Subcutaneous abdominal adipose tissue (tissue), 5 donors: Measurements from ENCODE around the gene USP19.

Experiments
- H3K27ac ChIP-seq: one replicate; pipeline ENCODE4 v1.7.0; 2013; ENCODE audit warnings: low read depth, mild to moderate bottlenecking, inconsistent platforms, low read length, moderate library complexity
- H3K27me3 ChIP-seq, 5 donors: one replicate each; pipeline ENCODE4 v1.7.0; 2013; ENCODE audit warnings: low read length in 5 of 5, inconsistent platforms in 1 of 5; ENCODE audit not compliant: control insufficient read depth in 5 of 5, insufficient read depth in 4 of 5
- H3K36me3 ChIP-seq, 5 donors: one replicate each; pipeline ENCODE4 v1.7.0; 2013; ENCODE audit warnings: low read length in 5 of 5; ENCODE audit not compliant: control insufficient read depth in 5 of 5, insufficient read depth in 5 of 5
- H3K4me1 ChIP-seq, 5 donors: one replicate each; pipeline ENCODE4 v1.7.0; 2013; ENCODE audit warnings: low read length in 5 of 5, mild to moderate bottlenecking in 3 of 5, moderate library complexity in 1 of 5; ENCODE audit not compliant: control insufficient read depth in 5 of 5, insufficient read depth in 5 of 5
- H3K4me3 ChIP-seq, 5 donors: one replicate each; pipeline ENCODE4 v1.7.0; 2013; ENCODE audit warnings: low read length in 5 of 5, low read depth in 1 of 5
- H3K9ac ChIP-seq, 5 donors: one replicate each; pipeline ENCODE4 v1.7.0; 2013; ENCODE audit warnings: low read length in 5 of 5, mild to moderate bottlenecking in 4 of 5, moderate library complexity in 3 of 5
- H3K9me3 ChIP-seq, 5 donors: one replicate each; pipeline ENCODE4 v1.7.0; 2013; ENCODE audit warnings: low read length in 5 of 5; ENCODE audit not compliant: control insufficient read depth in 5 of 5
- donor health status: healthy.
- donor health status: healthy.
- donor health status: healthy.
- donor health status: healthy.
- donor health status: healthy.

Gene USP19

GRCh38 chr3:49120438-49121131 lies at the start of gene USP19:
TSS of gene USP19 (minus strand) at chr3:49120823. CDS start at chr3:49119145, 1,678 bp downstream.
- Histone ChIP-seq H3K36me3 (peaks cover 0 to 81% (median 72%) of the 10 kb centered on the region in 5 donors), H3K27ac (peak within 1 kb of the TSS; percentile 94), H3K4me1 (peaks cover 12 to 35% (median 26%) of the 10 kb centered on the region in 5 donors)

GRCh38 chr3:49166752-49167556 lies 46.3 kb upstream of the USP19 start:
- Histone ChIP-seq H3K9me3 (no peaks in the 10 kb centered on the region), H3K9ac (peak overlapping the region in 2 of 5 donors; percentile 58 to 60), H3K36me3 (peaks cover 0 to 24% (median 18%) of the 10 kb centered on the region in 5 donors), H3K4me1 (peaks cover 8 to 43% (median 37%) of the 10 kb centered on the region in 5 donors), H3K27ac (peak overlapping the region; percentile 73), H3K27me3 (no peaks in the 10 kb centered on the region), H3K4me3 (peak overlapping the region; percentile 75 to 83 (median 79))

More at GRCh38 chr3:49120438-49121131, at the start of gene USP19:
- Histone ChIP-seq H3K9me3 (no peaks in the 10 kb centered on the region), H3K27me3 (no peaks in the 10 kb centered on the region), H3K4me3 (peak within 1 kb of the TSS; percentile 80 to 95 (median 93)), H3K9ac (peak within 1 kb of the TSS; percentile 96 to 100 (median 98))

- Histone ChIP-seq H3K9ac (peak within 1 kb of the TSS; percentile 82 to 91 (median 88)), H3K4me3 (peak within 1 kb of the TSS; percentile 75 to 83 (median 80)), H3K27ac (peak within 1 kb of the TSS; percentile 73), H3K36me3 (peaks cover 0 to 32% (median 24%) of the 10 kb centered on the region in 5 donors), H3K9me3 (no peaks in the 10 kb centered on the region), H3K27me3 (no peaks in the 10 kb centered on the region), H3K4me1 (peaks cover 8 to 37% (median 33%) of the 10 kb centered on the region in 5 donors)
Measured at GRCh38 chr3:49165771-49166751, 45.4 kb upstream of the USP19 start, which contains the start of gene CCDC71. TSS of gene CCDC71 (minus strand) at chr3:49166331. CDS start at chr3:49164208, 2,123 bp downstream.

GRCh38 chr3:49164983-49165720 lies 44.5 kb upstream of the USP19 start:
- Histone ChIP-seq H3K4me1 (peaks cover 4 to 28% (median 24%) of the 10 kb centered on the region in 5 donors), H3K27ac (peak overlapping the region; percentile 73), H3K36me3 (peaks cover 0 to 32% (median 24%) of the 10 kb centered on the region in 5 donors), H3K27me3 (no peaks in the 10 kb centered on the region), H3K9ac (peak overlapping the region; percentile 82 to 91 (median 88)), H3K4me3 (peak overlapping the region; percentile 75 to 83 (median 80)), H3K9me3 (no peaks in the 10 kb centered on the region)

GRCh38 chr3:49163609-49164008 lies 43.0 kb upstream of the USP19 start:
- peaks cover 4 to 28% (median 23%) of the 10 kb centered on the region in 5 donors for H3K4me1 ChIP-seq
- no peak overlapping the region for H3K27ac ChIP-seq
- peaks cover 0 to 32% (median 24%) of the 10 kb centered on the region in 5 donors for H3K36me3 ChIP-seq
- no peaks in the 10 kb centered on the region for H3K9me3 ChIP-seq
- no peak overlapping the region for H3K9ac ChIP-seq
- H3K27me3 ChIP-seq: no peaks in the 10 kb centered on the region
- H3K4me3 ChIP-seq: no peak overlapping the region

GRCh38 chr3:49162751-49163419 lies 42.3 kb upstream of the USP19 start:
- H3K4me3 ChIP-seq: no peak overlapping the region
- no peaks in the 10 kb centered on the region for H3K9me3 ChIP-seq
- H3K36me3 ChIP-seq: peaks cover 0 to 32% (median 24%) of the 10 kb centered on the region in 5 donors
- no peak overlapping the region for H3K9ac ChIP-seq
- no peaks in the 10 kb centered on the region for H3K27me3 ChIP-seq
- H3K4me1 ChIP-seq: peaks cover 4 to 28% (median 23%) of the 10 kb centered on the region in 5 donors
- H3K27ac ChIP-seq: no peak overlapping the region

GRCh38 chr3:49161808-49162530 lies 41.3 kb upstream of the USP19 start:
- Histone ChIP-seq H3K9ac (peak overlapping the region in 2 of 5 donors; percentile 22 to 47), H3K27me3 (no peaks in the 10 kb centered on the region), H3K4me3 (no peak overlapping the region), H3K36me3 (peaks cover 0 to 32% (median 24%) of the 10 kb centered on the region in 5 donors), H3K9me3 (no peaks in the 10 kb centered on the region), H3K4me1 (peaks cover 4 to 28% (median 23%) of the 10 kb centered on the region in 5 donors), H3K27ac (no peak overlapping the region)

GRCh38 chr3:49161197-49161596 lies 40.6 kb upstream of the USP19 start:
- H3K9ac ChIP-seq: no peak overlapping the region
- no peak overlapping the region for H3K27ac ChIP-seq
- peaks cover 0 to 32% (median 24%) of the 10 kb centered on the region in 5 donors for H3K36me3 ChIP-seq
- H3K27me3 ChIP-seq: no peaks in the 10 kb centered on the region
- H3K4me1 ChIP-seq: peaks cover 2 to 20% (median 17%) of the 10 kb centered on the region in 5 donors
- no peaks in the 10 kb centered on the region for H3K9me3 ChIP-seq
- H3K4me3 ChIP-seq: no peak overlapping the region
